ENCODE measurements around the gene PTGES2. TPM values are rescaled to one million over a fixed set of nuclear protein-coding genes. Genes with fewer than 3 reads are reported as not detected.

The PTGES2 gene
- total and polyA plus RNA-seq, 2 of the 13 experiments (the other 11 are each of a cell fraction or from before 2014, with no cell fraction given) = 63.7 to 79.8 TPM

DNA sequence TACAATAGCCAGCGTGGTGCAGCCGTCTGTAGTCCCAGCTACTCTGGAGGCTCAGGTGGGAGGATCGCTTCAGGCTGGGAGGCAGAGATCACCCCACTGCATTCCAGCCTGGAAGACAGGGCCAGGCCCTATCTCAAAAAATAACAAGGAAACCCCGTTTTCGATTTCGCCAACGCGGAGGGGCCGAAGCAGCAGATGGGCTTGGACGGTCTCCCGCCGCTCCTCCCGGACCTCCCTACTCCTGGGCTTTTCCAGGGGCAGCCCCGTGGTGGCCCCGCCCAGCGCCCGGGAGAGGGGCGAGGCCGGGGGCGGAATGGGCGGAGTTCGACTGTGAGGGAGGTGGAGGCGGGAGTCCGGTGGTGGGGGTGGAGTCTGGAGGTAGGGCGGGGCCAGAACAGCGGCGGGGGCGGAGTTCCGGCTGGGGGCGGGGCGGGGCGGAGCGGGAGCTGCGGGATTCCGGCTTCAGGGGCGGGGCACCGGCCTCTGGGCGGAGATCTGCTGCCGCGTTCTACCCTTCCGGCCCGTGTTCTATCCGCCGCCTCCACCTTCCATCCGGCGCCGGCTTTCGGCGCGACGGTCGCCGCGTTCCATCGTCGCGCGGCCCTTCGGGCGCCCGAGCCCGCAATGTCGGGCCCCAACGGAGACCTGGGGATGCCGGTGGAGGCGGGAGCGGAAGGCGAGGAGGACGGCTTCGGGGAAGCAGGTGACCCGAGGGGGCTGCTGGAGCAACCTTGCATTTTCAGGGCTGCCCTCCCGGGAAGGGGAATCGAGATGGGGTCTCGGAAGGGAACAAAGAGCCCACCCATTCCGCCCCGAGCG is 32.5 kb upstream of the PTGES2 start, which contains the start of gene BBLN (continued):
- TF ChIP-seq, protein P1, sequence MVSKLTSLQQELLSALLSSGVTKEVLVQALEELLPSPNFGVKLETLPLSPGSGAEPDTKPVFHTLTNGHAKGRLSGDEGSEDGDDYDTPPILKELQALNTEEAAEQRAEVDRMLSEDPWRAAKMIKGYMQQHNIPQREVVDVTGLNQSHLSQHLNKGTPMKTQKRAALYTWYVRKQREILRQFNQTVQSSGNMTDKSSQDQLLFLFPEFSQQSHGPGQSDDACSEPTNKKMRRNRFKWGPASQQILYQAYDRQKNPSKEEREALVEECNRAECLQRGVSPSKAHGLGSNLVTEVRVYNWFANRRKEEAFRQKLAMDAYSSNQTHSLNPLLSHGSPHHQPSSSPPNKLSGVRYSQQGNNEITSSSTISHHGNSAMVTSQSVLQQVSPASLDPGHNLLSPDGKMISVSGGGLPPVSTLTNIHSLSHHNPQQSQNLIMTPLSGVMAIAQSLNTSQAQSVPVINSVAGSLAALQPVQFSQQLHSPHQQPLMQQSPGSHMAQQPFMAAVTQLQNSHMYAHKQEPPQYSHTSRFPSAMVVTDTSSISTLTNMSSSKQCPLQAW (CRISPR knock-in tag; IDR thresholded peaks at IDR 0.05) = peak; percentile 21; the same call in 1 of the 2 replicates
- TF ChIP-seq, protein P2, sequence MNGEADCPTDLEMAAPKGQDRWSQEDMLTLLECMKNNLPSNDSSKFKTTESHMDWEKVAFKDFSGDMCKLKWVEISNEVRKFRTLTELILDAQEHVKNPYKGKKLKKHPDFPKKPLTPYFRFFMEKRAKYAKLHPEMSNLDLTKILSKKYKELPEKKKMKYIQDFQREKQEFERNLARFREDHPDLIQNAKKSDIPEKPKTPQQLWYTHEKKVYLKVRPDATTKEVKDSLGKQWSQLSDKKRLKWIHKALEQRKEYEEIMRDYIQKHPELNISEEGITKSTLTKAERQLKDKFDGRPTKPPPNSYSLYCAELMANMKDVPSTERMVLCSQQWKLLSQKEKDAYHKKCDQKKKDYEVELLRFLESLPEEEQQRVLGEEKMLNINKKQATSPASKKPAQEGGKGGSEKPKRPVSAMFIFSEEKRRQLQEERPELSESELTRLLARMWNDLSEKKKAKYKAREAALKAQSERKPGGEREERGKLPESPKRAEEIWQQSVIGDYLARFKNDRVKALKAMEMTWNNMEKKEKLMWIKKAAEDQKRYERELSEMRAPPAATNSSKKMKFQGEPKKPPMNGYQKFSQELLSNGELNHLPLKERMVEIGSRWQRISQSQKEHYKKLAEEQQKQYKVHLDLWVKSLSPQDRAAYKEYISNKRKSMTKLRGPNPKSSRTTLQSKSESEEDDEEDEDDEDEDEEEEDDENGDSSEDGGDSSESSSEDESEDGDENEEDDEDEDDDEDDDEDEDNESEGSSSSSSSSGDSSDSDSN (CRISPR knock-in tag; IDR thresholded peaks at IDR 0.05) = peak; percentile 70
- TF ChIP-seq POLR2A (IDR thresholded peaks at IDR 0.05; ENCODE audit: insufficient read depth in 1 of 2, low read depth in 2 of 2, low read length in 2 of 2) (peak; percentile 65 to 77), SOX13 (IDR thresholded peaks at IDR 0.05) (no peak), SOX13 (CRISPR knock-in tag; conservative IDR thresholded peaks at IDR 0.05 in 1 of 2, IDR thresholded peaks at IDR 0.05 in 1 of 2) (0 out of 4 replicates have a peak, but pooled peaks of 1 of the 2 experiments have one; percentile 4), ZNF460 (CRISPR knock-in tag; IDR thresholded peaks at IDR 0.05; ENCODE audit: borderline replicate concordance) (no peak), ZNF770 (CRISPR knock-in tag; IDR thresholded peaks at IDR 0.05) (peak; percentile 95), FOXC1 (CRISPR knock-in tag; IDR thresholded peaks at IDR 0.05; ENCODE audit: borderline replicate concordance) (0 out of 2 replicates have a peak, but pooled peaks have one; percentile 29), POGK (CRISPR knock-in tag; conservative IDR thresholded peaks at IDR 0.05) (peak; percentile 44; the same call in 1 of the 2 replicates), ZNF605 (CRISPR knock-in tag; IDR thresholded peaks at IDR 0.05) (peak; percentile 88), GABPA (IDR thresholded peaks at IDR 0.05; ENCODE audit: low read depth, low read length) (peak; percentile 58), GABPA (CRISPR knock-in tag; IDR thresholded peaks at IDR 0.05; ENCODE audit: low read depth) (peak; percentile 48), ZMYM2 (CRISPR knock-in tag; IDR thresholded peaks at IDR 0.05) (peak; percentile 75), MAFK (conservative IDR thresholded peaks at IDR 0.05 in 1 of 2, IDR thresholded peaks at IDR 0.05 in 1 of 2; ENCODE audit: low read length in 2 of 2) (no peak), MED8 (CRISPR knock-in tag; IDR thresholded peaks at IDR 0.05; ENCODE audit: insufficient replicate concordance) (peak; percentile 50)
- TF ChIP-seq, protein P3, sequence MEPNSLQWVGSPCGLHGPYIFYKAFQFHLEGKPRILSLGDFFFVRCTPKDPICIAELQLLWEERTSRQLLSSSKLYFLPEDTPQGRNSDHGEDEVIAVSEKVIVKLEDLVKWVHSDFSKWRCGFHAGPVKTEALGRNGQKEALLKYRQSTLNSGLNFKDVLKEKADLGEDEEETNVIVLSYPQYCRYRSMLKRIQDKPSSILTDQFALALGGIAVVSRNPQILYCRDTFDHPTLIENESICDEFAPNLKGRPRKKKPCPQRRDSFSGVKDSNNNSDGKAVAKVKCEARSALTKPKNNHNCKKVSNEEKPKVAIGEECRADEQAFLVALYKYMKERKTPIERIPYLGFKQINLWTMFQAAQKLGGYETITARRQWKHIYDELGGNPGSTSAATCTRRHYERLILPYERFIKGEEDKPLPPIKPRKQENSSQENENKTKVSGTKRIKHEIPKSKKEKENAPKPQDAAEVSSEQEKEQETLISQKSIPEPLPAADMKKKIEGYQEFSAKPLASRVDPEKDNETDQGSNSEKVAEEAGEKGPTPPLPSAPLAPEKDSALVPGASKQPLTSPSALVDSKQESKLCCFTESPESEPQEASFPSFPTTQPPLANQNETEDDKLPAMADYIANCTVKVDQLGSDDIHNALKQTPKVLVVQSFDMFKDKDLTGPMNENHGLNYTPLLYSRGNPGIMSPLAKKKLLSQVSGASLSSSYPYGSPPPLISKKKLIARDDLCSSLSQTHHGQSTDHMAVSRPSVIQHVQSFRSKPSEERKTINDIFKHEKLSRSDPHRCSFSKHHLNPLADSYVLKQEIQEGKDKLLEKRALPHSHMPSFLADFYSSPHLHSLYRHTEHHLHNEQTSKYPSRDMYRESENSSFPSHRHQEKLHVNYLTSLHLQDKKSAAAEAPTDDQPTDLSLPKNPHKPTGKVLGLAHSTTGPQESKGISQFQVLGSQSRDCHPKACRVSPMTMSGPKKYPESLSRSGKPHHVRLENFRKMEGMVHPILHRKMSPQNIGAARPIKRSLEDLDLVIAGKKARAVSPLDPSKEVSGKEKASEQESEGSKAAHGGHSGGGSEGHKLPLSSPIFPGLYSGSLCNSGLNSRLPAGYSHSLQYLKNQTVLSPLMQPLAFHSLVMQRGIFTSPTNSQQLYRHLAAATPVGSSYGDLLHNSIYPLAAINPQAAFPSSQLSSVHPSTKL (CRISPR knock-in tag; IDR thresholded peaks at IDR 0.05) = 0 out of 2 replicates have a peak, but pooled peaks have one; percentile 10
